ENCODE results near the gene ABCG2.

ABCG2 gene

DNA sequence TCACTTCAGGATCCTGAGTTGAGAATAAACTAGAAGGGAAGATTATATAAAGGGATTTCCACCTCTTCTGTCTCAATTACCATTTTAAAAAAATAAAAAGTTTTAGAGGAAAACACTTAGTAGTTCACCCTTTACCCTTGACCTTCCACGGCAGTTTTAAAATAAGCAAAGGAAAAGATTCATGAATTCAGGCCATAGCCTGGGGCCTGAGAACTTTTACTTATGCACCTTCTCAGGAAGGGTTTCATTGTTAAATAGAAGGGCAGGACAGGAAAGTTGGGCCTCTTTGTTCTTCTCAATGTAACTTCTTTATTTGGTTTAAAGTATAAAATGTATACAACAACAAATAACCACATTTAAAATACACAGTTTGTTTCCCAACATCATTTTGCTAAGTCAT, 96.1 kb downstream of the ABCG2 start:
- DNase-seq = no peak

GRCh38 chr4:88060431-88060830, 98.0 kb downstream of the ABCG2 start:
- no peak for DNase-seq

- no peak for DNase-seq
Observed at GRCh38 chr4:88059766-88060165, 98.7 kb downstream of the ABCG2 start.

DNA sequence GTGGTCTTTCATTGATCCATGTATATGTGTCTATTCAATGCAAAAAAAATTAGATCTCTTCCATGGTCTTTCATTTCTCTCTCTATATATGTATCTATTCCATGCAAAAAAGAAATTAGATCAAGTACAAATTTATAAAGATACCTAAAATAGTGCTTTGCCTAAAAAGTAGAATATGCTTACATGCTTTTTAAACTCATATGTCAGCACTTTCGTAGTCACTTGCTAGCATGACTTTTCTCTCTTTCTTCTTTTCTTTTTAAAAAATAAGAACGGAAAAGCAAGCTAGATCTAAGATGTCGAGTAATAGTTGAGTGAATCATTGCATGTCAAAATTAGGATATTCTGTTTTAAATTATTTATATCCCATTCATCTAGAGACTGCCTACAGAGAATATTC, 100.1 kb downstream of the ABCG2 start:
- DNase-seq = no peak

GRCh38 chr4:88054901-88055300, 103.5 kb downstream of the ABCG2 start:
- DNase-seq = no peak

- no peak for DNase-seq
Observed at GRCh38 chr4:88054229-88054628, 104.2 kb downstream of the ABCG2 start.

DNA sequence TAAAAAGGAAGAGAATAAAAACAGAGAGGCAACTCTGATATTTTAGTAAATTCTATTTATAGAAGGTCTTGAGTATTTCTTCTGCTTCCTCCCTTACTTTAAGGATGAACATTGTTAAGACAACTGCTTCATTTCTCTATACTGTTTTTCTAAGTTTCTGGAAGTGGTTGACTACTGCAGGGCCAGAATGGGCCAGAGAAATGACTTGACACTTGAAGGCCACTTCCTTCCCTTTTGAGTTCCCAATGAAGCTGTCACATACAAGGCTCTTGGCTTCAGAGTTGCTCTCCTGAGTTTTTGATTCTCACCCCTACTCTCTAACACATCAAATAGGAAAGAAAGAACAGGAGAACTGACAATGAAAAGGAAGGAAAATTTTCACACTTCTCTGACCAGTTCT, 113.4 kb downstream of the ABCG2 start:
- no peak for DNase-seq

DNA sequence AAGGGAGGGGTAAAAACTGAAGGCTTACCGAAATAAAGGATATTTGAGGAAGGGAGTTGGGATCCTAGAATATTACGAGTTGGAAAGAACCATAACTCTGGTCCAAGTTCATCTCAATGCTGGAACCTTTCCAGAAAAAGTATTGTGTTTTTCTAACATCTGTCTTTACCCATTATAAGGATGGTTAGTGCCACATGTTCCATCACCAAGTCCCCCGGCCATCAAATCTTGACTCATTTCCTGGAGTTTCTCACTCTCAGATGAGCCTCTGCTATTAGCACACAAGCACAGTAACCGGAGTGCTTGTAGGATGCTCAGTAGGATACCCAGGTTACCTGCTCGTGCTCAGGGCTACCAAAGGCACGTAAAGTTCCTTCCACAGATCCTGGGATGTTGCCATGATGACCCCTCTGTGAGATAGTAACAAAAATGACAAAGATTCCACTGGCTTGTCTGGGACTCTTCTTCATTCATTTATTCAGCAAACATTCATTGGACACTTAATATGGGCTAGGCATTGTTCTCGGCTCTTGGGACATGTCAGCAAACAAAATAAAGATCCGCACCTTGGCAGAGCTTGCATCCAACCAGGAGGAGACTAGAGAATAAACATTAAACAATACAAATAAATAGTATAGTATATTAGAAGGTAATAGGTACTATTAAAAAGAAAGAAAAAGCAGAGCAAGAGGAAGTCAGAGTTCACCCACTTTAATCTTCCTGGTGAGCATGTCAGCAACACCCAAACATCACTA, 114.7 kb downstream of the ABCG2 start:
- no peak for DNase-seq

DNA sequence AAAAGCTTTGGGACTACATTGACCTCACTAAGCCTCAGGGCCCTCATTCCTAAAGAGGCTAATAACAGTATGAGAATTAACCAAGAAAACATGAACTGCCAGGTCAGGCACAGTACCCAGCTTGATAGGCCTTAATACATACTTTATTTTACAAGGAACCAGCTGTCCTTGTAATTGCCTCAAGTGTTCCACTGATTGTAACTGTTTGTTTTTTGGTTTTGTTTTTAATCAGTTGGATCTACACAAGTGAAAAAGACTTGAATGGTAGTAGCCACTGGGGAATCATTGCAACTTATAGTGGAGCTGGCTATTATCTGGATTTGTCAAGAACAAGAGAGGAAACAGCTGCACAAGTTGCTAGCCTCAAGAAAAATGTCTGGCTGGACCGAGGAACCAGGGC, 115.4 kb downstream of the ABCG2 start:
- no peak for DNase-seq

- DNase-seq = no peak
Observed at GRCh38 chr4:88041626-88042025, 116.8 kb downstream of the ABCG2 start.

GRCh38 chr4:88040707-88041106, 117.7 kb downstream of the ABCG2 start:
- DNase-seq = no peak

Measured in activated CD8-positive, alpha-beta memory T cell treated with anti-CD3 and anti-CD28 coated beads, Interleukin-2, amount 50 U/mL, for 4 hours (primary cell).